Prostate gland (tissue), 2 donors: Measurements from ENCODE around the gene PITX2. TPM values are rescaled to one million over a fixed set of nuclear protein-coding genes. Genes with fewer than 3 reads are reported as not detected.

Source experiments
- DNase-seq: peaks from one replicate; pipeline ENCODE4 v3.0.0-alpha.2; 2019; ENCODE audit warnings: low spot score
- H3K27ac ChIP-seq, 2 donors: fragments of 200-600 bp; sonication (generic); 2 replicates each; pipeline ENCODE4 v1.5.1; 2017 to 2019
- H3K27me3 ChIP-seq: fragments of 200-600 bp; sonication (generic); replicated peaks from 2 replicates; pipeline ENCODE4 v1.5.1; 2019; ENCODE audit not compliant: insufficient read depth
- H3K36me3 ChIP-seq, 2 donors: fragments of 200-600 bp; sonication (generic); 1 replicate in 1 of 2; 2 replicates in 1 of 2; pipeline versions ENCODE4 v1.5.1 to v1.8.1; 2017 to 2019
- H3K4me1 ChIP-seq: fragments of 200-600 bp; sonication (generic); replicated peaks from 2 replicates; pipeline ENCODE4 v1.5.1; 2019
- H3K4me3 ChIP-seq, 2 donors: fragments of 200-600 bp; sonication (generic); 2 replicates each; pipeline ENCODE4 v1.5.1; 2017 to 2019
- H3K9me3 ChIP-seq: fragments of 200-600 bp; sonication (generic); 2 replicates; pipeline ENCODE4 v1.5.1; 2017
- CTCF ChIP-seq, 4 experiments: fragments of 200-600 bp in 2 of 4; fragments of 450-650 bp in 2 of 4; sonication (generic) in 2 of 4; IDR thresholded peaks; 1 replicate in 3 of 4; 2 replicates in 1 of 4; pipeline ENCODE4 v1.5.1; 2016 to 2019; ENCODE audit warnings: antibody characterized with exemption in 4 of 4, mild to moderate bottlenecking in 2 of 4, moderate library complexity in 2 of 4
- POLR2A ChIP-seq: fragments of 450-650 bp; IDR thresholded peaks from one replicate; pipeline ENCODE4 v1.6.1; 2016; ENCODE audit warnings: antibody characterized with exemption, mild to moderate bottlenecking
- POLR2AphosphoS5 ChIP-seq: sonication (generic); formaldehyde crosslinking; IDR thresholded peaks from one replicate; pipeline ENCODE4 v1.6.1; 2017; ENCODE audit warnings: antibody characterized with exemption
- WGBS: methylation state at CpG from one replicate; pipeline ENCODE4 v1.1.5; 2018; 5-methylcytosine and 5-hydroxymethylcytosine counted together
- intact Hi-C: fragments of 100-400 bp; cut with DNase I; formaldehyde crosslinking; loops from one replicate; pipeline ENCODE4 v1.14.2; 2022
- total RNA-seq, 2 donors: library from RNA; depleted of rRNA; stranded (reverse); fragments of >200 nt; gene quantifications; one replicate each; pipeline ENCODE4 v1.1.0, GENCODE V29; 2016

Gene PITX2
- total RNA-seq, 2 donors from 2014 or later: 2.0 to 2.3 TPM

- no peak for DNase-seq
- H3K9me3 ChIP-seq: no peaks in the 10 kb centered on the region
- no peaks in the 10 kb centered on the region for H3K36me3 ChIP-seq
- H3K27me3 ChIP-seq: peaks cover 58% of the 10 kb centered on the region
- TF ChIP-seq POLR2AphosphoS5 (no peak), CTCF (IDR thresholded peaks at IDR 0.05) (no peak), POLR2A (no peak)
- no peak overlapping the region for H3K4me3 ChIP-seq
- intact Hi-C loops: loop anchor here (5.0 to 10.0 kb wide), 2 partner anchors 656 to 1308 kb away; no protein-coding TSS in a partner anchor
- WGBS: 42% methylated on average over 13 of the region's 13 CpGs
- H3K27ac ChIP-seq: no peak overlapping the region
- peaks cover 3% of the 10 kb centered on the region for H3K4me1 ChIP-seq
Measured at GRCh38 chr4:110626532-110627153, 3.8 kb upstream of the PITX2 start.

DNA sequence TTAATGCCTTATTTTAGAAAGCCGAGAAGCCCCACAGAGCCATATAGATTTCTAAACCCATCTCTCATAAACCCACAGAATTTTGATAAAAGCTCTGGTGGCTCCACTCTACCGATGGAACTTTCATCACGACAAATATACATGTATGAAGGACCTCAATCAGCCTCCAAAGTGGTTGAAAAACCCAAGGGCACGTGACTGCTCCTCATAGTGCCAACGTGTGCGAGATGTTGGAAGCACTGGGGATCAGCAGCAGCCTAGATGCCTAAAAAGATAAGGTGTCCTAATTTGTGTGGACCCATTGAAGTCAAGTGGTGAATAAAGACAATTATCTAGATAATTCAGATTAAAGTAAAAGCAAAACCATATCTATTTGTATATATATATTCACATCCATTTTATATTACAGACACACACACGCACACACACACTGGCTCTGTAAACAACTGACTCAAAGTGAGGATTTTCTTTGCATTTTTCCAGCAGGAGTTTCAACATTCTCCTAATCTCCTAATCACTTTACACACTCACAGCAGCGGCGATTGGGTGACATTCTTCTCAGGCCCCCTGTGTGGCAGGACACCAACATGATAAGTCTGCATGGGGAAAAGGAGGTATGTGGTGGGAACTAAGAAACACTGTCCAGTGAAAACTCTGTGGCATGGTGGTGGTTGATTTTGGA lies 2.8 kb upstream of the PITX2 start:
- no peaks in the 10 kb centered on the region for H3K36me3 ChIP-seq
- no peak for DNase-seq
- peaks cover 3% of the 10 kb centered on the region for H3K4me1 ChIP-seq
- TF ChIP-seq POLR2AphosphoS5: no peak
- TF ChIP-seq POLR2A: no peak
- no peak for TF ChIP-seq CTCF (IDR thresholded peaks at IDR 0.05)
- H3K4me3 ChIP-seq: no peak overlapping the region
- intact Hi-C loops: loop anchor here (5.0 to 10.0 kb wide), 2 partner anchors 657 to 1309 kb away; no protein-coding TSS in a partner anchor
- no peaks in the 10 kb centered on the region for H3K9me3 ChIP-seq
- no peak overlapping the region for H3K27ac ChIP-seq
- 33% methylated on average over 9 of the region's 9 CpGs for WGBS
- H3K27me3 ChIP-seq: peaks cover 57% of the 10 kb centered on the region

- intact Hi-C loops: loop anchor here (5.0 to 10.0 kb wide), 3 partner anchors 657 to 1607 kb away; partner anchors contain the start of gene AP1AR
- no peak overlapping the region for H3K4me3 ChIP-seq
- H3K27me3 ChIP-seq: peaks cover 57% of the 10 kb centered on the region
- H3K27ac ChIP-seq: no peak overlapping the region
- no peaks in the 10 kb centered on the region for H3K36me3 ChIP-seq
- WGBS: 35% methylated on average over 6 of the region's 6 CpGs
- peaks cover 3% of the 10 kb centered on the region for H3K4me1 ChIP-seq
- DNase-seq: no peak
- no peak for TF ChIP-seq POLR2A
- no peak for TF ChIP-seq POLR2AphosphoS5
- TF ChIP-seq CTCF (IDR thresholded peaks at IDR 0.05): no peak
- H3K9me3 ChIP-seq: no peaks in the 10 kb centered on the region
Measured at GRCh38 chr4:110624904-110625494, 2.1 kb upstream of the PITX2 start.

DNA sequence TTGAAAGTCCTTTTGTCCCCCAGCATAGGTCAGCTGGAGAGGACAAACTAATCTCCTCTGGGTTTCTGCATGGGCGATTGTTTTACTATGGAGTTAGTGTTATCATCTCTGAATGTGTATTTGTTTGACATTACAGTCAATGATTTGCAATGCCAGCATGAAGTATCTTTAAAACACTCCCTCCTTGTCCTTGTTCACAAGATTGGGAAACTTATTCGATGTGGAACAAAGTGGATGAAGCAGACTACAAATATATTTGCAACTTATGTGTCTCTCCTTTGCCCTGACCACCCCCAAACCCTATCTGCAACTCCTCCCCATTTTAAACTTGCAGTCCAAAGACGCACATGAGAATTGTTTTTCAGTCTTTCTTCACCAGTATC lies 1.5 kb upstream of the PITX2 start:
- H3K27me3 ChIP-seq: peaks cover 57% of the 10 kb centered on the region
- H3K4me1 ChIP-seq: peaks cover 3% of the 10 kb centered on the region
- TF ChIP-seq POLR2A (no peak), CTCF (IDR thresholded peaks at IDR 0.05) (no peak), POLR2AphosphoS5 (no peak)
- no peak overlapping the region for H3K27ac ChIP-seq
- no peak overlapping the region for H3K4me3 ChIP-seq
- WGBS: 44% methylated on average over 3 of the region's 3 CpGs
- no peaks in the 10 kb centered on the region for H3K36me3 ChIP-seq
- no peaks in the 10 kb centered on the region for H3K9me3 ChIP-seq
- intact Hi-C loops: loop anchor here (5.0 to 10.0 kb wide), 2 partner anchors 1310 to 1608 kb away; partner anchors contain the start of gene AP1AR
- DNase-seq: no peak
